Peyer's patch (tissue), 4 donors: Measurements from ENCODE around the gene RHOG.

Source experiments
- CTCF ChIP-seq, 6 experiments: fragments of 450-650 bp in 4 of 6; fragments of 200-600 bp in 2 of 6; sonication (generic) in 1 of 6; IDR thresholded peaks; one replicate each; pipeline ENCODE4 v1.5.1; 2017 to 2019; ENCODE audit warnings: antibody characterized with exemption in 6 of 6, mild to moderate bottlenecking in 3 of 6, moderate library complexity in 1 of 6
- POLR2A ChIP-seq, 2 donors: fragments of 450-650 bp; IDR thresholded peaks; one replicate each; pipeline ENCODE4 v1.5.1; 2017; ENCODE audit warnings: antibody characterized with exemption in 2 of 2, mild to moderate bottlenecking in 2 of 2, moderate library complexity in 2 of 2

- TF ChIP-seq CTCF (IDR thresholded peaks at IDR 0.05): no peak
- TF ChIP-seq POLR2A (IDR thresholded peaks at IDR 0.05): no peak
These were observed 19.6 kb upstream of the RHOG start for GRCh38 chr11:3860375-3860774.
